Activated gamma-delta T cell treated with Interleukin-2 at 50 U/mL for 16 hours (primary cell): ENCODE measurements around the gene PDHB.

Experiments
- DNase-seq: peaks from one replicate; pipeline ENCODE4 v3.0.0-alpha.2; 2020

The PDHB gene

GRCh38 chr3:58434990-58435389, 1.4 kb upstream of the PDHB start:
- DNase-seq, result no peak

GRCh38 chr3:58434511-58434910, 879 bp upstream of the PDHB start:
- DNase-seq, result no peak

GRCh38 chr3:58434168-58434504, 504 bp upstream of the PDHB start:
- DNase-seq, result no peak

GRCh38 chr3:58432905-58433304, 727 bp downstream of the PDHB start:
- no peak for DNase-seq

- no peak for DNase-seq
Observed at GRCh38 chr3:58429657-58430056, 4.0 kb downstream of the PDHB start.

- no peak for DNase-seq
Observed at GRCh38 chr3:58427661-58428361, 5.8 kb downstream of the PDHB start.

GRCh38 chr3:58425782-58426181, 7.8 kb downstream of the PDHB start:
- no peak for DNase-seq

GRCh38 chr3:58424613-58425012, 9.0 kb downstream of the PDHB start:
- DNase-seq, result no peak

- DNase-seq, result no peak
Observed at GRCh38 chr3:58422756-58423325, 10.8 kb downstream of the PDHB start.

- DNase-seq, result no peak
Observed at GRCh38 chr3:58421004-58421403, 12.6 kb downstream of the PDHB start.

- DNase-seq, result no peak
Observed at GRCh38 chr3:58419780-58420507, 13.7 kb downstream of the PDHB start.

- no peak for DNase-seq
Observed at GRCh38 chr3:58418227-58418626, 15.4 kb downstream of the PDHB start.

GRCh38 chr3:58417075-58417474, 16.6 kb downstream of the PDHB start:
- DNase-seq, result no peak

GRCh38 chr3:58416191-58416590, 17.4 kb downstream of the PDHB start:
- no peak for DNase-seq

GRCh38 chr3:58414538-58415197, 19.0 kb downstream of the PDHB start:
- DNase-seq, result peak; percentile 31

GRCh38 chr3:58411851-58412830, 21.5 kb downstream of the PDHB start:
- no peak for DNase-seq

- DNase-seq, result no peak
Observed at GRCh38 chr3:58411036-58411435, 22.6 kb downstream of the PDHB start.

GRCh38 chr3:58409663-58410062, 24.0 kb downstream of the PDHB start:
- DNase-seq, result no peak

GRCh38 chr3:58408906-58409305, 24.7 kb downstream of the PDHB start:
- DNase-seq, result no peak

- no peak for DNase-seq
Observed at GRCh38 chr3:58404396-58404795, 29.2 kb downstream of the PDHB start.

GRCh38 chr3:58403513-58404109, 30.0 kb downstream of the PDHB start:
- no peak for DNase-seq

- DNase-seq, result no peak
Observed at GRCh38 chr3:58398669-58399333, 34.8 kb downstream of the PDHB start.
